ENCODE measurements around the gene IRF4.

The IRF4 gene
- total RNA-seq: 31.1 to 95.2 reads per million in 2 donors

DNA sequence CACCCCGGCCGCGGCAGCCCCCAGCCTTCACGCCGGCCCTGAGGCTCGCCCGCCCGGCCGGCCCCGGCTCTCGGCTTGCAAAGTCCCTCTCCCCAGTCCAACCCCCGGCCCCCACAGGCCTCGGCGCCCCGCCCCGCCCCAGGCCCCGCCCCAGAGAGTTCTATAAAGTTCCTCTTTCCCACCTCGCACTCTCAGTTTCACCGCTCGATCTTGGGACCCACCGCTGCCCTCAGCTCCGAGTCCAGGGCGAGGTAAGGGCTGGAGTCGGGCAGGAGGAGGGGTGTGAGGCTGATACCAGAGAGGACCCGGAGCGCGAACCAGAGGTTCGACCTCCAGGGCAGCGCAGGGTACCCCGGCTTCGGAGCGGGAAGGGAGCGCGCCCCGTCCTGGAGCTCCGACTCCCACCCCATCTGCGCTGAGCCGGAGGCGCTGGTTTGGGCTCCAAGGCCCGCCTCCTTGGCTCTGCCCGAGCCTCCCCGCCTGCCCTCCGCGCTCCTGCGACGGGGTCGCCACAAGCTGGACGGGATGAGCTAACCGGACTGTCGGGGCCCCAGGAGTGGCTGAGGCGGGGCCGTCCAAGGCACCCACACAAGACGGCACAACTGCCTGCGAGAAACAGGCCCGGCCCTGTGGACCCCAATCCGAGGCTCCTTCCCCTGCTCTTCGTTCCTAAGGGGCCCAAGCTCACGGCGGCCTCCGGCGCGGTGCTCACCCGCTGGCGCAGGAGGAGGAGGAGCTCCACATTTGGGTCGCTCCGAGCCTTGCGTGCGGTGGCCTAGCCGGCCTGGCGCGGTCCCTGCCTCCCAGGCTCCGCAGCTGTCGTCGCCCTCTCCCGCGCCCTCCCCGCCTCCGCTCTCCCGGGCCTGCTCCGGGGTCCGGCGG is at the start of gene IRF4:
IRF4 (plus strand) TSS at position 194 of the 882 bp plus-strand sequence. CDS start 1,401 bp downstream, outside the sequence.
- DNase-seq: no peak

- DNase-seq: no peak
These were observed 49.4 kb upstream of the IRF4 start for GRCh38 chr6:341914-342831.

DNA sequence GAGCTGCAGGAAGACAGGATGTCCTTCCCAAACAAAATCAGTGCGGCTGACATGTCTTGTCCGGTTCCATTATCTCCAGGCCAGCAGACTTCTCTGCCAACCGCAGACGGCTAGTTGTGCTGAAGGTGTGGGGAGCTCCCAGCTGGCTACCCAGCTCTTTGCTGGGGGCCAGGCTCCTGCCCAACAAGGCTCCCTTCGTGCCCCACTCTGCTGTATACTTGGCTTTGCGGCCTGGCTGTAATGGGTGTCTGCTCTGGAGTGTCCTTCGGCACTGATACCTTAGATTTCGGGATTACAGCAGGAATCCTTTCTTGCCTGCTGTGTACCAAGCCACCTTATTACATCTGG is 48.7 kb upstream of the IRF4 start:
- no peak for DNase-seq

DNA sequence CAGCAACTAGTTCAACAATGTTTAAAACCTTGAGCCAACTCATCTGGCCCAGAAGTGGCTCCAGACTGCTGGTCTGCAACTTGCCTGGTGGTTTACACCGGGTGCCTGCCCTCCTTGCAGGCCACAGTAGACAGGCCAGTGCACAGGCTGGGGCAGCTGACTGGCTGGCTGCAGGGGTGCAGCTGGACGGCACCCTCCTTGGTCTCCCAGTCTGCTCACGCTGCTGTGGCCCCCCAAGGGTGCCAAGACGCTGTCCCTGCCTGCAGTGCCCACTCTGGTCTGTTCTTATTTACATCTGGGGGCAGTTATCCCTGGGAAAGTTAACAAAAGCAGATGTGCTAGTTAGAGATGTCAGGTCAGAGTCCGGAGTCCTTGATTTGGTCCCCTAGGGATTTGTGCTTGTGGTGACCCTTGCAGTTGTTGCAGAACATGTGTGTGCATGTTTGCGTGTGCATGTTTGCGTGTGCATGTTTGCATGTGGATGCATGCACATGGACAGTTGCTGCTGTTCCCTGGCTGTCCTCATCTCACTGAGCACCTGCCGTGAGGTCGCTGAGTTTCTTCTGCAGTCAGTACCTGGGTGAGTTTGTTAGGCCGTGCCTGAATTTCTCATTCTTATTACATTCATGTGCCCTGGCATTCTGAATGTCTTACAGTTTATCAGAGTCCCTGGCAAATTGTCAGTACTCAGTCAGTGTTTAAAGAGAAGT is 48.2 kb upstream of the IRF4 start:
- DNase-seq: no peak

DNA sequence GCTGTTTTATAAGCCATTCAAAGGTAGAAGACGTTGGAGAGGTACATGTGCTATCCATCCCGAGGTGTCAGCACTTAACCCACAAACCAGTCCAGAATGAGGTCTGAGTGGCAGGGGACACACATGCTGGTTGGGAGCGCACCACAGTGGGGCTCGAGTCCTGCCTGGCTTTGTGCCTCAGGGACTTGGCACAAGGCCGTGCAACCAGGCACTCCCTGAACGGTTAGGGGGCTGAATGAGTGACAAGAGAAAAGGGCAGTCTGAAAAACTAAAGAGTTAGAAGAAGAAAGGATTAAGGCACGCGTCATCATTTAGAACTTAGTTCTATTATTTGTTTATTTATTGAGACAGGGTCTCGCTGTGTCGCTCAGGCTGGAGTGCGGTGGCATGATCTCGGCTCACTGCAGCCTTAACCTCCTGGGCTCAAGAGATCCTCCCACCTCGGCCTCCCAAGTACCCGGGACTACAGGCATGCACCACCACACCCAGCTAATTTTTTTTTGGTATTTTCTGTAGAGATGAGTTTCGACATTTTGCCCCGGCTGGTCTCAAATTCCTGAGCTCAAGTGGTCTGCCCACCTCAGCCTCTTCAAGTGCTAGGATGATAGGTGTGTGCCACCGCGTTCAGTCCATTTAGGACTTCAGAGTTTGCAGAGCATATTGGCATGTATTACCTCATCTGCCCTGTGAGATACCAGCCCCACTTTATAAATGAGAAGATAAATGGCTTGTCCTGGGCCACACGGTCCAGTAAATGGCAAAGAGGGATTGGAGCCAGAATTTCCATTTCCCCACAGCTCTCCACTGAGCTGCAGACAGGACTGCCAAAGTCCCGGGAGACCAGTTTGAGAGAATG is 47.4 kb upstream of the IRF4 start:
- DNase-seq: no peak

GRCh38 chr6:344816-345340 is 46.7 kb upstream of the IRF4 start:
- no peak for DNase-seq

- no peak for DNase-seq
These were observed 45.7 kb upstream of the IRF4 start for GRCh38 chr6:345747-346385.

DNA sequence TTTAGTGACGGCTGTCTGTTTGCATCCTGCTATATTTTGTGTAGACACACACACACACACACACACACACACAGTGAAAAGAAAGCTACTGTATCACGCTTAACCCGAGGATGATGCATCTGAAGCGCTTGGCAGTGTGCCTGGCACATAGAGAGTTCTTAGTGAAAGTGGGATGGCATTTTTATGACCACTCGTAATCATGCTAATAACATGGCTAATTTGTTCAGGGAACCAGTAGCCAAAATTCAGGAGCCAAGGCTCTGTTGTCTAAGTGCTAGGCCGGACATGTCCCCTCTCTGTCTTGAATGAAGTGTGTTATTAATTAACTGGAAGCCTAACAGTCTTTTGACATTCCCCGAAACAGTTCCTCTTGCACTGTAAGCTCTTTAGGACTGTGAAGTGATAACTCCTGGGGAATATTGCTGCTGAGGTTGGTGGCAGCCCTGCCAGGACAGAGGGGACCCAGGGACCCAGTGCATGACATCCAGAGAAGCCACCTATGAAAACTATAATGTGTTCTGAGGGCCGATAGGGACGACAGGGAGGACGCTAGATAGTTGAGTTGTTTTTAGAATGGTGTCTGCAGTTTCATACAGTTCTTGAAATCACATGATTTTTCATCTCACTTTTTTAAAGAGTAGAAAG is 45.0 kb upstream of the IRF4 start:
- no peak for DNase-seq

- no peak for DNase-seq
These were observed 44.3 kb upstream of the IRF4 start for GRCh38 chr6:347232-347631.

DNA sequence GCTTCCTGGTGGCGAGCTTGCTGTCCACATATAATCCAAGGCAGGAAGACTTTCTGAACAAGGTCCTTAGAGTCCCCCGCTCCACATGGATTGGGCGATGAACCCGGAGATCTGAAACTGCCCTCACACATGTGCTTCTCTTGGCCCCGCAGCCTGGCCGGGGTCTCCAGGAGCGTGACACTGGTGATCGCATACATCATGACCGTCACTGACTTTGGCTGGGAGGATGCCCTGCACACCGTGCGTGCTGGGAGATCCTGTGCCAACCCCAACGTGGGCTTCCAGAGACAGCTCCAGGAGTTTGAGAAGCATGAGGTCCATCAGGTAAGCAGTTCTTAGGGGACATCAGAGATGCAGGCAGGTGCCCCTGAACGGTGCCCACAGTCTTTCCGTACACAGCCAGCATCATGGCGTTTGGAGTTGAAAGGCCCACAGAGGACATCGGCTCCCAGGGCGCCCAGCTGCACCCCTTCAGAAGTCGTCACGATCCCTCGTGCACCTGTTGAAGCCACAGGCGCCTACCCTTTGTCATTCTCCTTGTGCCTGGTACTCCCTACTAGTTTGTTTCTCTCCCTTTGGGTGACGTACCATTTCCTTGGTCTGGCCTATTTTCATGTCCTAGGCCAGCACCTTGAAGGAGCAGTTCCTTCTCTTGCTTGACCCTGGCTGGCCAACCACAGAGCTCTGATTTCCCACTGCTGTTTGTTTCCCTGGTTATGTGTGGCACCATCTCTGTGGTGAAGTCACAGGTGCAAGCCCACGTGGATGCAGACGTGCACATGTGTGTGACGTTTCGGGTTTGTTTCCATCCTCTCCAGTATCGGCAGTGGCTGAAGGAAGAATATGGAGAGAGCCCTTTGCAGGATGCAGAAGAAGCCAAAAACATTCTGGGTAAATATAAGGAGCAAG is 43.3 kb upstream of the IRF4 start:
- DNase-seq: no peak

DNA sequence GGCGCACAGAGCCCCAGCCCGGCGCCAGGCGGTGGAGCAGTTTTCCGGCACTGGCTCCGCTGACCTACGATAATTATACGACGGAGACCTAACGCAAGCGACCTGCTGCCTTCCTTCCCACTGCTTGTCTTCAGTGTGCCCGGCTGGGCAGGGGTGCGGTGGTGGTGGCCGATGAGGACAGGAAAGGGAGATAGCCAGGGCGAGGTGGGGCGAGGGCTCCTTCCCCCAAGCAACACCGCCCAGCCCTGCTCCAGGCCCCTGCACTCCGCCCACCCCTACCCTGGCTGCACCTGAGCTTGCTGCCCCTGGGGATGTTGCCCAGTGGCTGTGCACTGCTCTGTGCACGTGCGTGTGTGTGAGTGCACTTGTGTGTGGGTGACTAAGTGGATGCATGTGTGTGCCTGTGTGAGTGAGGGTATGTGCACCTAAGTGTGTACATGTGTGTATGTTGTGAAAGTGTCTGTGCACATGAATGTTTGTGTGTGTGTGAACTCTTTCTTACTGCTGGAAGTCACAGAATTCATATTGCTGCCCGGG is 42.6 kb upstream of the IRF4 start:
- DNase-seq: no peak

DNA sequence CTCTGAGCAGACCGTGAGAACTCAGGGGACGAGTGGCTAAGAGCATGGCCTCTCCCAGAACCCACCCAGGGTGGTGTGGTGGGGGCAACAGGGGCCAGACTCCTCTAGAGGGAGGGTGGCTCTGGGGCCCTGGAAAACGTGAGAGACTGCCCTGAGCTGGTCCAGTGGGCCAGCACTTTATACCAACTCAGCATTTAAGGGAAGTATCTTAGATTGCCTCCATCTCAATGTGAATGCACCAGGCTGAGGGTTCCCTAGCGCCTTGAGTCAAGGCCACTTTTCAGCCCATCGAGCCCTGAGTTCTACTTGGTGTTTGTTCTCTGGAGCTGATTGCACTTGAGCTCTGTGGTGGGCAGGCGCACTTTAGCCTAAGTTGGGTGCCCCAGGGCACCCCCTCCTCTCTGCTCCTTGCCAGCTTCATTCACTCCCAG is 42.0 kb upstream of the IRF4 start:
- no peak for DNase-seq

GRCh38 chr6:350371-350770 is 41.2 kb upstream of the IRF4 start:
- DNase-seq: no peak

DNA sequence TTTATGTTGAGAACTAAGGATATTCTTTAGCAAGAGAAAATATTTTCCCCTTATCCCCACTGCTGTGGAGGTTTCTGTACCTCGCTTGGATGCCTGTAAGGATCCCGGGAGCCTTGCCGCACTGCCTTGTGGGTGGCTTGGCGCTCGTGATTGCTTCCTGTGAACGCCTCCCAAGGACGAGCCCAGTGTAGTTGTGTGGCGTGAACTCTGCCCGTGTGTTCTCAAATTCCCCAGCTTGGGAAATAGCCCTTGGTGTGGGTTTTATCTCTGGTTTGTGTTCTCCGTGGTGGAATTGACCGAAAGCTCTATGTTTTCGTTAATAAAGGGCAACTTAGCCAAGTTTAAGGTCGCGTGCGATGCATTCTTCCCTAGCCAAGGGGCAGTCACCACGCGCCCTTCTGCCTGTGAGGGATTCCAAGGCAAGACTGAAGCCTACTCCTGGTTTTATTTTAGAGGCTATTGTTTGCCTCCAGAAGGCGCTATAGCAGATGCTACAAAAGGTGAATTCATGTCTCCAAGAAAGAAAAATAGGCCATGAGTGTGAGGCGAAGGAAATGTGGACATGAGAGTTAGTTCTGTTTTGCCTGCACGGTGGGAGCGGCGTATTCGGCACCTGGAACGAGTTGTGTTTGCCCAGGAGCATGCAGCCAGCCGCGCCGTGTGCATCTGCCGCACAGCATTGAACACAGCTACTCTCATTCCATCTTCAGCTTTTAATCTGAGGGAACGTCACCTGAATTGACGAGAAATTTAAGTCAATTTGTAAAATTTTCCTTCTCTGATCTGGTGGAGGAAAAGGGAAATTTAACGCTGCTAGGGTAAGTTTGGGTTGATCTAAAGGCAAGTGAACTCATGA is 40.3 kb upstream of the IRF4 start:
- no peak for DNase-seq

- no peak for DNase-seq
These were observed 39.7 kb upstream of the IRF4 start for GRCh38 chr6:351867-352289.

DNA sequence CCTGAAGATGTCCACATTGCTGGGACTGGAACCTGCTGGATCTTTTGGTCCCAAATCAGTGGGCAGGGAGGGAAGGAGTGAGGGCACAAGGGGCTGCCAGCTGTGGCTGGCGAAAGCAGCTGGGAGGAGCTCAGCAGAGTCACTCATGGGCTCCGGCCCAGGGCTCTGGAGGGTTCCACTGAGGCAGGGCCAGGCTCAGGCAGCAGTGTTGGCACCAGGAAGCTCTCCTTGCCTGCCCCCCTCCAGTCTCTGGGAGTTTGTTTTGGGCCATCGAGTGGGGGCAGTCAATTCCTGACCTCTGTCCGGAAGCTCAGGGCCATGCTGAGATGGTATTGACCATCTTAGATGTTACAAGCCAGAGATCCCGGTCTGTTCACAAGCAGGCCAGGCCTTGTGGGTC is 39.1 kb upstream of the IRF4 start:
- no peak for DNase-seq

DNA sequence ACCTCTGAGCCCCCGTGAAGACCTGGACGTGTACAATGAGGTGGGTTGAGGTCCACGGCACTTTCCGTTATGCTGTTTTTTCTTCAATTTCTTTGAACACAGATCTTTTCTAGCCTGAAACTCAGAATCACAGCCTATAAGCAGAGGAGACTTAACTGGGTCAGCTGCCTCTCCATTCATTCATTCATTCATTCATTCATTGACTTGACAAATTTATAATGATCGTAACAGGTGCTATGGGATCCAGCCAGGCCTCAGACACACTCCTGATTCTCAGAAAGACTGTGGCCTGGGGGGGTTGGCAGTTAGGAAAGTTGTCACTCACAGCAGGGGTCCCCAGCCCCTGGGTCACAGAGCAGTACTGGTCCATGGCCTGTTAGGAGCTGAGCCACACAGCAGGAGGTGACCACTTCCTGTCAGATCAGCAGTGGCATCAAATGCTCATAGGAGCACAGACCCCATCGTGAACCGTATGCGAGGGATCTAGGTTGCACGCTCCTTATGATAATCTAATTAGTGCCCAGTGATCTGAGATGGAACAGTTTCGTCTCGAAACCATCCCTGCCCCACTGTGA is 38.6 kb upstream of the IRF4 start:
- DNase-seq: no peak

Data from activated gamma-delta T cell (primary cell).